NCI-H2107 treated with DMSO at 0.1 percent for 48 hours (cell line): ENCODE results near the gene BRD3.
"Not testable (repeated sequence)": the region's sequence is repeated elsewhere in the genome, so short reads cannot be mapped to it uniquely, and the experiment has no call there.

Experiments used
- DNase-seq: peaks from one replicate; lab custom pipeline; 2025; ENCODE audit not compliant: unreplicated experiment; lab: John Stamatoyannopoulos, UW

Gene BRD3

GRCh38 chr9:134067904-134068743 lies at the start of gene BRD3:
Gene BRD3 (minus strand): TSS chr9:134068026. CDS start chr9:134053477, 14,549 bp downstream.
- DNase-seq, result peak; percentile 59

GRCh38 chr9:134112561-134112960 lies 44.7 kb upstream of the BRD3 start:
- DNase-seq, result no peak

DNA sequence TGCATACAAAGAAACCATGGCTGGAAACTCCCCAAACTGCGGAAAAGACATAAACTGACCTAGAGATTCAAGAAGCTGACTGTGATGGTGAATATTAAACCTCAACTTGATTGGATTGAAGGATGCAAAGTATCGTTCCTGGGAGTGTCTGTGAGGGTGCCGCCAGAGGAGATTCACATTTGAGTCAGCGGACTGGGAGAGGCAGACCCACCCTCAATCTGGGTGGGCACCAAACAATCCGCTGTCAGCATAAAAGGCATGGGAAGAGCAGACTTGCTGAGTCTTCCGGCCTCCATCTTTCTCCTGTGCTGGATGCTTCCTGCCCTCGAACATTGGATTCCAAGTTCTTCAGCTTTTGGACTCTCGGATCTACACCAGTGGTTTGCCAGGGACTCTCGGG lies 43.2 kb upstream of the BRD3 start:
- DNase-seq, result no peak

DNA sequence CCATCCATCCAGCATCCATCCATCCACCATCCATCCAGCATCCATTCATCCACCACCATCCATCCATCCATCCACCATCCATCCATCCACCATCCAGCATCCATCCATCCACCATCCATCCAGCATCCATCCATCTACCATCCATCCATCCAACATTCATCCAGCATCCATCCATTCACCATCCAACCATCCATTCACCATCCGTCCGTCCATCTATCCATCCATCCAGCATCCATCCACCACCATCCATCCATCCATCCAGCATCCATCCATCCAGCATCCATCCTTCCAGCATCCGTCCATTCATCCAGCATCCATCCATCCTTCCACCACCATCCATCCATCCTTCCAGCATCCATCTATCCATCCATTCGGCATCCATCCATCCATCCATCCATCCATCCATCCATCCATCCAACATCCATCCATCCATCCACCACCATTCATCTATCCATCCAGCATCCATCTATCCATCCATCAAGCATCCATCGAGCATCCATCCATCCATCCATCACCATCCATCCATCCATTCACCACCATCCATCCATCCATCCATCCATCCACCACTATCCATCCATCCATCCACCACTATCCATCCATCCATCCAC lies 35.7 kb upstream of the BRD3 start:
- no peak for DNase-seq

DNA sequence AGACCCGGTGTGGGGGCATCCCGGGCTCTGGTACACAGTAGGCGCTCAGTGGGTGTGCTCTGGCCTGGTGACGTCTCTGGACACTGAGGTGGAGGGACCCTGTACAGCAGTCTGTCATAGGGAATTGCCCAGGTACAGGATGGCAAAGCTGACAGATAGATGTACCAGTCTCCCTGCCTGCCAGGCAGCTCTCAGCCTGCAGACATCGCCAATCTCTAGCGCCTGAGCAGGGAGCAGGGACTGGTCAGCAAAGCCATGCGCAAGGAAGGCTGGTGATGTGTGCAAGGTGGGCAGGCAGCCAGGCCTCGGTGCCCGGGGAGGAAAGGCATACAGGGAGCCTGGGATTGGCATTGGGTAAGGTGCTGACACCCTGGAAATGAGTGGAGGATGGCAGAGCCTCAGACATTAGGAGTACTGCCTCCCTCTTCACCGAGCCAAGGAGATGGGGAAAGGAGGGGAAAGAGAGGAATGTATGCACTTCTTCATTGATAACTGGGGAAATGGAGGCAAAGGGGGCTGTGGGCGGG lies 33.9 kb upstream of the BRD3 start:
- DNase-seq, result no peak

DNA sequence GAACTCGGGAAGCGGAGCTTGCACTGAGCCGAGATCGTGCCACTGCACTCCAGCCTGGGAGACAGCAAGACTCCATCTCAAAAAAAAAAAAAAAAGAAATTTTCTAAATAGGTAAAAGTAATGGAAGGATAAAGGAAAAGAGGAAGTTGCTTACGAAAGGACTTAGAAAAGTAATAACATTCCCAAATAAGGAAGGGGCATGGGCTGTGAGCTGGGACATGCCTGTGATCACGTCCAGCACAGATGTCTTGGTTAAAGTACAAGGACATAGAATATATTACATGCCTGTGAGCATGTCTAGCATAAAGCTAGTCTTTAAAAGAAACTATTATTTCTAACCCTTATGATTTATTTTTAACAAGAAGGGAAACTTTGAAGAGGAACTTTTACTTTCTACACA lies 33.3 kb upstream of the BRD3 start:
- DNase-seq, result not testable (repeated sequence)

GRCh38 chr9:134100040-134100439 lies 32.2 kb upstream of the BRD3 start:
- DNase-seq, result no peak

GRCh38 chr9:134099123-134099761 lies 31.4 kb upstream of the BRD3 start:
- peak; percentile 79 for DNase-seq

DNA sequence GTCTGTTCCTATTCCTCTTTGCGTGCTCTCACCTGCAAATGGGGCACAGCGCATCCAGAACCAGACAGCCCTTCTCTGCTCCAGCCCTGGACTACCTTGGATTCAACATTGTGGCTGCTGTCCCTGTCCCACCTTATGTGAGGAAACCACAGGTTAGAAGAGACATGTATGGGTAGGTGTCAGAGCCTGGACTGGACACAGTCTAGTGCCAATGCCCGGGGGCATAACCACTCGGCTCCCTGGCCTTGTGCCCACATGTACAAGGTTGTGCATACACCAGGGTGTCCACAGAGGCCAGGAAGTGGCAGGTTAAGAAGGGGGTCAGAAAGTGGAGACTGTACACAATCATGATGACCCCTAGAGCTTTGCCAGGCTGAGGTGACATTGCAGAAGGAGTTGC lies 22.1 kb upstream of the BRD3 start:
- DNase-seq, result no peak

- no peak for DNase-seq
Observed at GRCh38 chr9:134088063-134088725, 20.4 kb upstream of the BRD3 start.

GRCh38 chr9:134085674-134086073 lies 17.8 kb upstream of the BRD3 start:
- DNase-seq, result no peak

GRCh38 chr9:134083451-134083850 lies 15.6 kb upstream of the BRD3 start:
- no peak for DNase-seq

DNA sequence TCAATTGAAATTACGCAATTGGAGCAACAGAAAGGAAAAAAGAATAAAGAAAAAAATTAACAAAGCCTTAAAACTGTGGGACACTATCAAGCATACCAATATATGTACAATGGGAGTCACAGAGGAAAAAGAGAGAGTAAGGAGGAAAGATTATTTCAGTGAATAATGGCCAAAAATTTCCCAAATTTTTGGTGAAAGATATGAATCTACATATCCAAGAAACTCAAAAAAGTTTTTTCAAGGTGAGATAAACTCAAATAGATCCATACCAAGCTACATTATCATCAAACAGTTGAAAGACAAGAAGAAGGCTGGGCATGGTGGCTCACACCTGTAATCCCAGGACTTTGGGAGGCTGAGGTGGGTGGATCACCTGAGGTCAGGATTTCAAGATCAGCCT lies 8.8 kb upstream of the BRD3 start:
- no peak for DNase-seq

DNA sequence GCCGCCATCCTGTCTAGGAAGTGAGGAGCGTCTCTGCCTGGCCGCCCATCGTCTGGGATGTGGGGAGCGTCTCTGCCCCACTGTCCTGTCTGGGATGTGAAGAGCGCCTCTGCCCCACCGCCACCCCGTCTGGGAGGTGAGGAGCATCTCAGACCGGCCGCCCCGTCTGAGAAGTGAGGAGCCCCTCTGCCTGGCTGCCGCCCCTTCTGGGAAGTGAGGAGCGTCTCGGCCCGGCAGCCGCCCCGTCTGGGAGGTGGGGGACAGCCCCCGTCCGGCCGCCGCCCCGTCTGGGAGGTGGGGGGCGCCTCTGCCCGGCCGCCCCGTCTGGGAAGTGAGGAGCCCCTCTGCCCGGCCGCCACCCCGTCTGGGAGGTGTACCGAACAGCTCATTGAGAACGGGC lies 7.9 kb upstream of the BRD3 start:
- not testable (repeated sequence) for DNase-seq

DNA sequence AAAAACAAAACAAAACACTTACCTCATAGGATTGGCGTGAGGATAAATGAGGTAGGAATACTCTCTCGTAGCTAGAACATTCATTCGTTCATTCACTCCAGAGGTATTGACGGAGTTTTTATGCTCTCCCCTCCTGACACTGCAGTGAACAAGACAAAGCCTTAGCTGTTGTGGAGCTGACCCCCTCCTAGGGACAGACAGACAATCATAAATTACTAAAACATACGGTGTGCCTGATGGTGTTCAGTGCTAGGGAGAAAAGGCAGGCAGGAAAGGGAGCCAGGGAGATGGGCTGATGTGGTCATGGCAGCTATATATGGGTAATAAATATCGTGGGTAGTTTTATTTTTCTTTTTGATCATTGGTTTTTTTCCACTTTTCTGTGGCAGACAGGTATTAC lies 5.7 kb upstream of the BRD3 start:
- DNase-seq, result no peak

- not testable (repeated sequence) for DNase-seq
Observed at GRCh38 chr9:134072683-134073082, 4.9 kb upstream of the BRD3 start.

- DNase-seq, result no peak
Observed at GRCh38 chr9:134071149-134071548, 3.3 kb upstream of the BRD3 start.

- DNase-seq, result no peak
Observed at GRCh38 chr9:134069480-134070399, 1.9 kb upstream of the BRD3 start.

GRCh38 chr9:134068744-134069479 lies 1.1 kb upstream of the BRD3 start:
- no peak for DNase-seq
